Activated CD4-positive, alpha-beta T cell treated with anti-CD3 and anti-CD28 coated beads, Interleukin-2, amount 10 ng/mL, durations not matched to agents 24 days and 14 days (primary cell): ENCODE data around the gene AP2M1. TPM values are rescaled to one million over a fixed set of nuclear protein-coding genes. Genes with fewer than 3 reads are reported as not detected.

Experiments
- DNase-seq: peaks from one replicate; pipeline ENCODE4 v3.0.0; 2022
- H3K27ac Mint-ChIP-seq: one replicate; pipeline ENCODE4 v1.8.0; 2022; ENCODE audit warnings: mild to moderate bottlenecking, mixed read lengths
- H3K27me3 Mint-ChIP-seq: one replicate; pipeline ENCODE4 v1.8.0; 2022; ENCODE audit warnings: mixed read lengths
- H3K36me3 Mint-ChIP-seq: one replicate; pipeline ENCODE4 v1.8.0; 2022; ENCODE audit warnings: low read depth, mild to moderate bottlenecking, mixed read lengths
- H3K4me1 Mint-ChIP-seq: one replicate; pipeline ENCODE4 v1.8.0; 2021; ENCODE audit warnings: mixed read lengths
- H3K4me3 Mint-ChIP-seq: one replicate; pipeline ENCODE4 v1.8.0; 2022; ENCODE audit warnings: mild to moderate bottlenecking, moderate library complexity, mixed read lengths
- H3K9me3 Mint-ChIP-seq: one replicate; pipeline ENCODE4 v1.8.0; 2021; ENCODE audit warnings: mixed read lengths
- intact Hi-C: fragments of 100-400 bp; cut with micrococcal nuclease; formaldehyde crosslinking; loops from one replicate; pipeline ENCODE4 v1.15.1; 2023
- total RNA-seq: library from RNA; stranded (reverse); gene quantifications from 2 replicates; pipeline ENCODE4 v1.2.3, GENCODE V29; 2022

The AP2M1 gene
- total RNA-seq, 1 donor from 2014 or later: 242 TPM

DNA sequence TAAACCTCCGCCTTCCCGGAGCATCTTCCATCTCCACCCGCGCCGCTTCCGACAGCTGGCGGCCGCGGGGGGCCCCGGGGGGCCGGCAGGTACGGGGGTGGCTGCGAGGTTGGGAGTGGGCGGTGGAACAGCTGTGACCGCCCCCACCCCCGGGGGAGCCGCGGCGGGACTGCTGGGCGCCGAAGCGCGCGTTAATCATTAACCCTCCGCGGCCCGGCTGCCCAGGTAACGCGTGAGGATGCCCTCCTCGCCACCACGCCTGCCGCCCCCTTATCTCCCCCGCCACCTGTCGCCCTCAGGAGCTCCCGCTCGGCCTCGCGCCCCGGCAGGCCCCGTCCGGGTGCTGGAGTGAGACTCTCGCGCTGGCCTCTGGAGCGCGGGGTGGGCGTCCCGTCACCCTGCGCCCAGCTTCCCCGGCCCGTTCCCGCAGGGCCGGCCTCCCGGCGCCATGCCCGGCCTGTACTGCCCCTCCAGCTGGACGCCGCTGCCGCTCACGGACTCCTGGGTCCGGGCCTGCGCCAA, 55.5 kb downstream of the AP2M1 start:
- Mint-ChIP-seq H3K27ac (no peak overlapping the region), H3K9me3 (no peaks in the 10 kb centered on the region), H3K36me3 (peaks cover 2% of the 10 kb centered on the region), H3K4me1 (peaks cover 8% of the 10 kb centered on the region), H3K4me3 (no peak overlapping the region), H3K27me3 (peaks cover 54% of the 10 kb centered on the region)
- DNase-seq: no peak
- intact Hi-C loops: no loop called here

GRCh38 chr3:184230603-184231528, 56.2 kb downstream of the AP2M1 start:
- intact Hi-C loops: no loop called here
- DNase-seq: no peak
- no peaks in the 10 kb centered on the region for H3K9me3 Mint-ChIP-seq
- H3K27ac Mint-ChIP-seq: no peak overlapping the region
- H3K27me3 Mint-ChIP-seq: peaks cover 50% of the 10 kb centered on the region
- peaks cover 2% of the 10 kb centered on the region for H3K36me3 Mint-ChIP-seq
- peak overlapping the region; percentile 50 for H3K4me3 Mint-ChIP-seq
- peaks cover 8% of the 10 kb centered on the region for H3K4me1 Mint-ChIP-seq

DNA sequence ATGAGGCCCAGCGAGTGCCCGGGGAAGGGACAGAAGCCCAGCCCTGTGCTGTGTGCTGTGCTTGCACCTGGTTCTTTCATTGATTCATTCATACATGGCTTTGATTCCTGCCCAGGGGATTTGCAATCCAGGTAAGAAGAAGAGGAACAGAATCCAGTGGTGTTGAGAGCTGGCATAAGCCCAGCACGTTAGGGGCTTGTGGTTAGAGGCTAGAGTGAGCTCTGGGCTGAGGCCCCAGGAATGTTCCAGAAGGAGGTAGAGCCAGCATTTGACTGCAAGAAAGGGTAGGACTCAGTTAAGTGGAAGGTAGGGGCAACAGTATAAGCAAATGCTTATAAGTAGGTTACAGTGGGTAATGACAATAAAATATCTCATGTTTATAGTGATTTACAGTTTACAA, 57.0 kb downstream of the AP2M1 start:
- Mint-ChIP-seq H3K36me3 (peaks cover 2% of the 10 kb centered on the region), H3K4me3 (peak overlapping the region; percentile 50), H3K4me1 (peaks cover 8% of the 10 kb centered on the region), H3K9me3 (no peaks in the 10 kb centered on the region), H3K27ac (no peak overlapping the region), H3K27me3 (peaks cover 45% of the 10 kb centered on the region)
- DNase-seq: no peak
- intact Hi-C loops: no loop called here

- intact Hi-C loops: no loop called here
- peaks cover 8% of the 10 kb centered on the region for H3K4me1 Mint-ChIP-seq
- peaks cover 35% of the 10 kb centered on the region for H3K27me3 Mint-ChIP-seq
- no peak for DNase-seq
- H3K9me3 Mint-ChIP-seq: no peaks in the 10 kb centered on the region
- peaks cover 2% of the 10 kb centered on the region for H3K36me3 Mint-ChIP-seq
- no peak overlapping the region for H3K27ac Mint-ChIP-seq
- no peak overlapping the region for H3K4me3 Mint-ChIP-seq
Measured at GRCh38 chr3:184233127-184233843, 58.6 kb downstream of the AP2M1 start.

Other genes starting within 250 kb of the AP2M1 start
- gene ABCC5, start 157.0 kb upstream of the AP2M1 start, total RNA-seq: 19.7 and 22.1 TPM in 2 replicates
- not detected in 2 replicates for gene HTR3D, start 143.1 kb upstream of the AP2M1 start, total RNA-seq
- not detected in 2 replicates for gene HTR3C, start 121.8 kb upstream of the AP2M1 start, total RNA-seq
- gene HTR3E, start 77.8 kb upstream of the AP2M1 start, total RNA-seq: not detected in 2 replicates
- gene EIF2B5, start 39.5 kb upstream of the AP2M1 start, total RNA-seq: 72.2 and 74.7 TPM in 2 replicates
- 49.0 and 54.5 TPM in 2 replicates for gene DVL3, start 19.5 kb upstream of the AP2M1 start, total RNA-seq
- gene ABCF3, start 11.3 kb downstream of the AP2M1 start, total RNA-seq: 66.9 and 67.6 TPM in 2 replicates
- gene VWA5B2, start 54.7 kb downstream of the AP2M1 start, total RNA-seq: not detected in 2 replicates
- gene ALG3, start 74.1 kb downstream of the AP2M1 start, total RNA-seq: 82.5 and 85.3 TPM in 2 replicates
- gene EEF1AKMT4, start 74.8 kb downstream of the AP2M1 start, total RNA-seq: 14.3 and 15.9 TPM in 2 replicates
- gene CAMK2N2, start 86.7 kb downstream of the AP2M1 start, total RNA-seq: 0.14 TPM in 2 replicates
- not detected in 2 replicates for gene ECE2, start 101.2 kb downstream of the AP2M1 start, total RNA-seq
- 280 and 283 TPM in 2 replicates for gene PSMD2, start 124.4 kb downstream of the AP2M1 start, total RNA-seq
- gene EIF4G1, start 139.8 kb downstream of the AP2M1 start, total RNA-seq: 680 and 700 TPM in 2 replicates
- 8.6 and 8.7 TPM in 2 replicates for gene FAM131A, start 162.7 kb downstream of the AP2M1 start, total RNA-seq
- gene CLCN2, start 186.8 kb downstream of the AP2M1 start, total RNA-seq: 8.3 and 8.4 TPM in 2 replicates
- 159 and 161 TPM in 2 replicates for gene POLR2H, start 186.9 kb downstream of the AP2M1 start, total RNA-seq
- not detected in 2 replicates for gene THPO, start 203.4 kb downstream of the AP2M1 start, total RNA-seq
- gene CHRD, start 205.2 kb downstream of the AP2M1 start, total RNA-seq: 0.07 TPM in 1 of 2 replicates, not detected in the other